A673 (cell line): ENCODE results near the gene RTKN2. TPM values are rescaled to one million over a fixed set of nuclear protein-coding genes. Genes with fewer than 3 reads are reported as not detected.

Experiments used
- BruUV-seq: library from RNA; stranded (reverse); fragments of 400-500 nt; replicated peaks from 2 replicates; lab custom pipeline; 2021; lab: Mats Ljungman, UMichigan
- CTCF ChIA-PET: fragments of 300-600 bp; sonication (Branson Sonifier 250); formaldehyde crosslinking; loops from one replicate; lab custom pipeline; 2022; ENCODE audit warnings: antibody characterized with exemption; lab: Charles Lee
- POLR2A ChIA-PET: fragments of 300-600 bp; sonication (Branson Sonifier 250); formaldehyde crosslinking; loops from one replicate; lab custom pipeline; 2022; ENCODE audit warnings: antibody characterized with exemption; ENCODE audit not compliant: low non-redundant PET; lab: Charles Lee
- DNase-seq: peaks from one replicate; pipeline ENCODE4 v3.0.0-alpha.2; 2015; ENCODE audit warnings: low spot score
- H3K27ac ChIP-seq: fragments of 200-600 bp; sonication (generic); 2 replicates; pipeline ENCODE4 v1.5.1; 2016; ENCODE audit warnings: mixed run types, low read depth, mild to moderate bottlenecking, mixed read lengths, antibody characterized with exemption, low read length; ENCODE audit not compliant: poor library complexity, severe bottlenecking
- H3K27me3 ChIP-seq: fragments of 200-600 bp; sonication (generic); replicated peaks from 2 replicates; pipeline ENCODE4 v1.6.1; 2017; ENCODE audit warnings: mixed run types, low read depth, mild to moderate bottlenecking, mixed read lengths, antibody characterized with exemption, low read length; ENCODE audit not compliant: insufficient read depth, poor library complexity
- H3K36me3 ChIP-seq: fragments of 200-600 bp; sonication (generic); 2 replicates; pipeline ENCODE4 v1.6.1; 2016; ENCODE audit warnings: mixed run types, mild to moderate bottlenecking, mixed read lengths, antibody characterized with exemption, low read length; ENCODE audit not compliant: insufficient read depth, poor library complexity, severe bottlenecking
- H3K4me1 ChIP-seq: fragments of 200-600 bp; sonication (generic); 2 replicates; pipeline ENCODE4 v1.6.1; 2017; ENCODE audit warnings: mixed run types, mild to moderate bottlenecking, mixed read lengths, antibody characterized with exemption, low read length; ENCODE audit not compliant: insufficient read depth, poor library complexity, severe bottlenecking
- H3K4me3 ChIP-seq: fragments of 200-600 bp; sonication (generic); 2 replicates; pipeline ENCODE4 v1.5.1; 2016; ENCODE audit warnings: low read depth, mixed run types, mild to moderate bottlenecking, mixed read lengths, low read length; ENCODE audit not compliant: poor library complexity, severe bottlenecking
- H3K9me3 ChIP-seq: fragments of 200-600 bp; sonication (generic); 2 replicates; pipeline ENCODE4 v1.6.1; 2016; ENCODE audit warnings: mixed run types, low read depth, mild to moderate bottlenecking, mixed read lengths, antibody characterized with exemption, low read length; ENCODE audit not compliant: poor library complexity, severe bottlenecking
- CTCF ChIP-seq: fragments of 300-800, 200-600 bp; sonication (generic); conservative IDR thresholded peaks from 2 replicates; pipeline ENCODE4 v1.5.1; 2017; ENCODE audit warnings: low read depth, mild to moderate bottlenecking, antibody characterized with exemption, low read length, moderate library complexity, mixed read lengths
- EZH2 ChIP-seq: fragments of 200-600 bp; sonication (generic); IDR thresholded peaks from 2 replicates; pipeline ENCODE4 v1.6.1; 2017; ENCODE audit warnings: borderline replicate concordance, low read depth, mild to moderate bottlenecking, mixed read lengths, antibody characterized with exemption, low read length; ENCODE audit not compliant: poor library complexity, severe bottlenecking
- intact Hi-C: fragments of 100-400 bp; cut with micrococcal nuclease; formaldehyde crosslinking; loops from one replicate; pipeline ENCODE4 v1.10.0; 2022; ENCODE audit not compliant: unreplicated experiment
- total RNA-seq: library from RNA; stranded (reverse); gene quantifications from 2 replicates; pipeline ENCODE4 v1.2.3, GENCODE V29; 2021

RTKN2 gene
- total RNA-seq, 1 experiment from 2014 or later, result 22.3 TPM

GRCh38 chr10:62180677-62181076 lies 88.0 kb downstream of the RTKN2 start:
- H3K4me1 ChIP-seq, result no peaks in the 10 kb centered on the region
- intact Hi-C loops, result no loop called here
- no peak for TF ChIP-seq EZH2
- no peak for TF ChIP-seq CTCF
- H3K36me3 ChIP-seq, result no peaks in the 10 kb centered on the region
- H3K27me3 ChIP-seq, result no peaks in the 10 kb centered on the region
- CTCF ChIA-PET, result no interaction called here
- H3K4me3 ChIP-seq, result no peak overlapping the region
- POLR2A ChIA-PET, result interaction anchor here (0.6 kb wide), 1 partner anchor 40 kb away, joined by 4 read pairs; no protein-coding TSS in a partner anchor
- H3K9me3 ChIP-seq, result peaks cover 13% of the 10 kb centered on the region
- no peak overlapping the region for H3K27ac ChIP-seq
- BruUV-seq, result no TSS peak
- DNase-seq, result no peak

GRCh38 chr10:62178568-62178967 lies 90.1 kb downstream of the RTKN2 start:
- TF ChIP-seq CTCF, result no peak
- TF ChIP-seq EZH2, result no peak
- no peaks in the 10 kb centered on the region for H3K36me3 ChIP-seq
- CTCF ChIA-PET, result no interaction called here
- no TSS peak for BruUV-seq
- no peaks in the 10 kb centered on the region for H3K27me3 ChIP-seq
- no peak overlapping the region for H3K27ac ChIP-seq
- intact Hi-C loops, result no loop called here
- H3K4me1 ChIP-seq, result no peaks in the 10 kb centered on the region
- POLR2A ChIA-PET, result no interaction called here
- DNase-seq, result no peak
- H3K4me3 ChIP-seq, result no peak overlapping the region
- peaks cover 13% of the 10 kb centered on the region for H3K9me3 ChIP-seq

DNA sequence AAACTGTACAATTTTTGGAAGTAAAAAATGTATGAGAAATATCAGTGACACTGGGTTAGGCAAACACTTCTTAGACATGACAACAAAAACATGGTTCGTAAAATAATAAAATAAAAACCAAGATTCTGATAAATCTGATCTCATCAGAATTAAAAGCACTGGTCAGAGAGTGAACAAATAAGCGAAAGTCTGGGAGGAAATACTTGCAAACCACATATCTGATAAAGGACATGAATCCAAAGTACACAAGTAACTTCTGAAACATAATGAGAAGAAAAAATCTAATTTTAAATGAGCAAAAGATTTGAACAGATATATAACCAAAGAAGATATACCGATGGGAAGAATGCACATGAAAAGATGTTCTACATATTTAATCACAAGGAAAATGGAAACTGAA lies 91.5 kb downstream of the RTKN2 start:
- BruUV-seq, result no TSS peak
- intact Hi-C loops, result no loop called here
- Histone ChIP-seq H3K27me3 (no peaks in the 10 kb centered on the region), H3K4me3 (no peak overlapping the region), H3K9me3 (peaks cover 23% of the 10 kb centered on the region), H3K4me1 (no peaks in the 10 kb centered on the region), H3K36me3 (no peaks in the 10 kb centered on the region), H3K27ac (no peak overlapping the region)
- TF ChIP-seq EZH2, result no peak
- TF ChIP-seq CTCF, result no peak
- DNase-seq, result no peak
- CTCF ChIA-PET, result no interaction called here
- POLR2A ChIA-PET, result no interaction called here
